Naive thymus-derived CD8-positive, alpha-beta T cell (primary cell): Measurements from ENCODE around the gene RNF126. TPM values are rescaled to one million over a fixed set of nuclear protein-coding genes. Genes with fewer than 3 reads are reported as not detected.
"Not testable (repeated sequence)": the region's sequence is repeated elsewhere in the genome, so short reads cannot be mapped to it uniquely, and the experiment has no call there.

ENCODE experiments used
- ATAC-seq, 2 donors: fragments of 150-1000 bp; cut with Tn5 transposase in 1 of 2; sonication (Bioruptor Pico), chemical (Tn5 transposase) in 1 of 2; 1 replicate in 1 of 2; 2 replicates in 1 of 2; pipeline ENCODE4 v1.10.0; 2021; ENCODE audit warnings: mild to moderate bottlenecking in 2 of 2, moderate library complexity in 2 of 2
- POLR2A ChIA-PET: fragments of 350-600 bp; sonication (Branson Sonifier 250); formaldehyde crosslinking; loops from one replicate; lab custom pipeline; 2021; ENCODE audit warnings: antibody characterized with exemption; lab: Charles Lee
- DNase-seq, 10 donors: peaks; one replicate each; pipeline versions ENCODE4 v3.0.0 to v3.0.0-alpha.2; 2020 to 2022
- H3K27ac Mint-ChIP-seq, 10 donors: one replicate each; pipeline ENCODE4 v1.8.0; 2020 to 2022; ENCODE audit warnings: mild to moderate bottlenecking in 10 of 10, mixed read lengths in 10 of 10, moderate library complexity in 4 of 10, inconsistent platforms in 1 of 10
- H3K27me3 Mint-ChIP-seq, 5 donors: one replicate each; pipeline ENCODE4 v1.8.0; 2021 to 2022; ENCODE audit warnings: mixed read lengths in 5 of 5
- H3K36me3 Mint-ChIP-seq, 3 donors: one replicate each; pipeline ENCODE4 v1.8.0; 2020 to 2022; ENCODE audit warnings: mixed read lengths in 3 of 3, mild to moderate bottlenecking in 2 of 3, inconsistent platforms in 1 of 3
- H3K4me1 Mint-ChIP-seq, 4 donors: one replicate each; pipeline ENCODE4 v1.8.0; 2021 to 2022; ENCODE audit warnings: mixed read lengths in 4 of 4
- H3K4me3 Mint-ChIP-seq, 10 donors: one replicate each; pipeline ENCODE4 v1.8.0; 2020 to 2022; ENCODE audit warnings: mild to moderate bottlenecking in 10 of 10, mixed read lengths in 10 of 10, moderate library complexity in 6 of 10, inconsistent platforms in 1 of 10
- H3K9me3 Mint-ChIP-seq, 9 donors: one replicate each; pipeline ENCODE4 v1.8.0; 2020 to 2022; ENCODE audit warnings: mixed read lengths in 9 of 9, mild to moderate bottlenecking in 3 of 9, inconsistent platforms in 1 of 9, moderate library complexity in 1 of 9
- polyA plus RNA-seq, 3 donors: library from polyadenylated mRNA; unstranded; fragments of 300-500 nt; fragmentation: Illumina TruSeq; gene quantifications; one replicate each; pipeline ENCODE4 v1.2.3, GENCODE V29; 2021
- total RNA-seq, 8 experiments: library from RNA in 2 of 8; stranded (reverse) in 2 of 8; gene quantifications; one replicate each; pipeline ENCODE4 v1.2.3 and lab custom pipeline; 2021 to 2026

RNF126 gene
- total RNA-seq (100 to 1,000 TPM; 122 to 125 TPM), polyA plus RNA-seq (10 to 100 TPM; 56.2 to 70.7 (median 61.0) TPM), total RNA-seq (lab: John Stamatoyannopoulos, UW) (41.8 to 93.9 (median 67.4) reads per million in 6 experiments)

- Mint-ChIP-seq H3K27ac (peak within 1 kb of the TSS; percentile 90 to 98 (median 97)), H3K36me3 (peaks cover 0 to 7% (median 0%) of the 10 kb centered on the region in 3 donors), H3K9me3 (no peaks in the 10 kb centered on the region), H3K27me3 (no peaks in the 10 kb centered on the region), H3K4me3 (peak within 1 kb of the TSS; percentile 96 to 99 (median 97)), H3K4me1 (peaks cover 17 to 46% (median 40%) of the 10 kb centered on the region in 4 donors)
- DNase-seq (peak; percentile 82 to 96 (median 90)), ATAC-seq (peak; percentile 35 to 47)
- POLR2A ChIA-PET = interaction anchor here (0.6 to 2.9 kb wide), 19 partner anchors 12 to 153 kb away, joined by 3 to 19 read pairs (median 4); partner anchors contain the start of genes POLRMT and PTBP1
Measured at GRCh38 chr19:662962-663681, at the start of gene RNF126. TSS of gene RNF126 (minus strand) at chr19:663214. CDS start at chr19:663121, 93 bp downstream.

- peaks cover 0 to 7% (median 1%) of the 10 kb centered on the region in 4 donors for H3K4me1 Mint-ChIP-seq
- peaks cover 2 to 7% (median 7%) of the 10 kb centered on the region in 3 donors for H3K36me3 Mint-ChIP-seq
- no peak for DNase-seq
- POLR2A ChIA-PET = no interaction called here
- H3K27ac Mint-ChIP-seq = no peak overlapping the region
- peak overlapping the region in 3 of 10 donors; percentile 33 to 55 (median 45) for H3K4me3 Mint-ChIP-seq
- no peak for ATAC-seq
- peaks cover 0 to 11% (median 5%) of the 10 kb centered on the region in 9 donors for H3K9me3 Mint-ChIP-seq
- H3K27me3 Mint-ChIP-seq = peaks cover 8 to 46% (median 15%) of the 10 kb centered on the region in 5 donors
Measured at GRCh38 chr19:711254-711653, 48.2 kb upstream of the RNF126 start.

GRCh38 chr19:710767-711166 lies 47.8 kb upstream of the RNF126 start:
- Mint-ChIP-seq H3K27ac (no peak overlapping the region), H3K4me3 (peak overlapping the region in 1 of 10 donors; percentile 32)

GRCh38 chr19:709965-710571 lies 47.1 kb upstream of the RNF126 start:
- H3K27me3 Mint-ChIP-seq = peaks cover 7 to 39% (median 13%) of the 10 kb centered on the region in 5 donors
- DNase-seq (no peak), ATAC-seq (no peak)
- no peak overlapping the region for H3K27ac Mint-ChIP-seq
- POLR2A ChIA-PET = no interaction called here
- no peak overlapping the region for H3K4me3 Mint-ChIP-seq
- peaks cover 0 to 9% (median 1%) of the 10 kb centered on the region in 4 donors for H3K4me1 Mint-ChIP-seq
- peaks cover 0 to 3% (median 0%) of the 10 kb centered on the region in 9 donors for H3K9me3 Mint-ChIP-seq
- peaks cover 0 to 2% (median 0%) of the 10 kb centered on the region in 3 donors for H3K36me3 Mint-ChIP-seq

More at GRCh38 chr19:710767-711166, 47.8 kb upstream of the RNF126 start:
- peaks cover 0 to 7% (median 1%) of the 10 kb centered on the region in 4 donors for H3K4me1 Mint-ChIP-seq
- peaks cover 0 to 10% (median 5%) of the 10 kb centered on the region in 9 donors for H3K9me3 Mint-ChIP-seq
- POLR2A ChIA-PET = no interaction called here
- peaks cover 2 to 6% (median 6%) of the 10 kb centered on the region in 3 donors for H3K36me3 Mint-ChIP-seq
- ATAC-seq = no peak
- no peak for DNase-seq
- H3K27me3 Mint-ChIP-seq = peaks cover 8 to 45% (median 15%) of the 10 kb centered on the region in 5 donors

GRCh38 chr19:709196-709964 lies 46.4 kb upstream of the RNF126 start:
- Mint-ChIP-seq H3K27me3 (peaks cover 7 to 39% (median 12%) of the 10 kb centered on the region in 5 donors), H3K36me3 (peaks cover 0 to 2% (median 0%) of the 10 kb centered on the region in 3 donors), H3K27ac (no peak overlapping the region), H3K4me1 (peaks cover 0 to 12% (median 2%) of the 10 kb centered on the region in 4 donors), H3K9me3 (peaks cover 0 to 3% (median 0%) of the 10 kb centered on the region in 9 donors), H3K4me3 (no peak overlapping the region)
- DNase-seq (no peak), ATAC-seq (no peak)
- POLR2A ChIA-PET = no interaction called here

- H3K27me3 Mint-ChIP-seq = peaks cover 7 to 39% (median 12%) of the 10 kb centered on the region in 5 donors
- peaks cover 0 to 3% (median 0%) of the 10 kb centered on the region in 9 donors for H3K9me3 Mint-ChIP-seq
- peak within 1 kb of the TSS in 7 of 10 donors; percentile 16 to 72 (median 41) for H3K4me3 Mint-ChIP-seq
- no peak for ATAC-seq
- H3K4me1 Mint-ChIP-seq = peaks cover 0 to 16% (median 7%) of the 10 kb centered on the region in 4 donors
- H3K36me3 Mint-ChIP-seq = peaks cover 0 to 2% (median 0%) of the 10 kb centered on the region in 3 donors
- POLR2A ChIA-PET = interaction anchor here (0.6 kb wide), 1 partner anchor 214 kb away, joined by 4 read pairs; no protein-coding TSS in a partner anchor
- peak within 1 kb of the TSS in 1 of 10 donors; percentile 24 for H3K27ac Mint-ChIP-seq
- peak in 2 of 10 donors; percentile 4 to 42 for DNase-seq
Measured at GRCh38 chr19:708154-709143, 45.4 kb upstream of the RNF126 start, which contains the start of gene PALM. TSS of gene PALM (plus strand) at chr19:708935. CDS start at chr19:709147, 212 bp downstream.

- DNase-seq (no peak), ATAC-seq (no peak)
- H3K36me3 Mint-ChIP-seq = peaks cover 0 to 2% (median 0%) of the 10 kb centered on the region in 3 donors
- H3K27ac Mint-ChIP-seq = peak overlapping the region in 1 of 10 donors; percentile 83
- peaks cover 4 to 23% (median 15%) of the 10 kb centered on the region in 4 donors for H3K4me1 Mint-ChIP-seq
- H3K9me3 Mint-ChIP-seq = peaks cover 0 to 7% (median 0%) of the 10 kb centered on the region in 9 donors
- peaks cover 4 to 37% (median 17%) of the 10 kb centered on the region in 5 donors for H3K27me3 Mint-ChIP-seq
- peak overlapping the region in 3 of 10 donors; percentile 19 to 54 (median 36) for H3K4me3 Mint-ChIP-seq
- POLR2A ChIA-PET = no interaction called here
Measured at GRCh38 chr19:704447-704741, 41.4 kb upstream of the RNF126 start.

- Mint-ChIP-seq H3K9me3 (peaks cover 0 to 7% (median 0%) of the 10 kb centered on the region in 9 donors), H3K27ac (peak overlapping the region in 2 of 10 donors; percentile 19 to 33), H3K27me3 (peaks cover 4 to 42% (median 17%) of the 10 kb centered on the region in 5 donors), H3K36me3 (peaks cover 0 to 2% (median 0%) of the 10 kb centered on the region in 3 donors), H3K4me3 (peak overlapping the region in 7 of 10 donors; percentile 14 to 54 (median 50)), H3K4me1 (peaks cover 4 to 23% (median 15%) of the 10 kb centered on the region in 4 donors)
- POLR2A ChIA-PET = interaction anchor here (0.8 to 1.1 kb wide), 2 partner anchors 23 to 41 kb away, joined by 4 read pairs; partner anchors contain the start of gene RNF126
- ATAC-seq (peak; percentile 69 to 78), DNase-seq (peak; percentile 44 to 79 (median 64))
Measured at GRCh38 chr19:703651-704446, 40.8 kb upstream of the RNF126 start.

GRCh38 chr19:703329-703650 lies 40.3 kb upstream of the RNF126 start:
- Mint-ChIP-seq H3K9me3 (peaks cover 0 to 7% (median 0%) of the 10 kb centered on the region in 9 donors), H3K27me3 (peaks cover 4 to 46% (median 17%) of the 10 kb centered on the region in 5 donors), H3K4me3 (peak overlapping the region in 7 of 10 donors; percentile 40 to 65 (median 50)), H3K4me1 (peaks cover 4 to 23% (median 15%) of the 10 kb centered on the region in 4 donors), H3K36me3 (peaks cover 0 to 2% (median 0%) of the 10 kb centered on the region in 3 donors), H3K27ac (peak overlapping the region in 2 of 10 donors; percentile 19 to 84)
- ATAC-seq = peak; percentile 3 to 20
- DNase-seq = no peak
- POLR2A ChIA-PET = interaction anchor here (0.8 to 1.1 kb wide), 2 partner anchors 22 to 40 kb away, joined by 4 read pairs; partner anchors contain the start of gene RNF126

GRCh38 chr19:702847-703246 lies 39.8 kb upstream of the RNF126 start:
- DNase-seq, ATAC-seq, H3K9me3 Mint-ChIP-seq, H3K36me3 Mint-ChIP-seq: not testable (repeated sequence)
- peaks cover 4 to 19% (median 15%) of the 10 kb centered on the region in 4 donors for H3K4me1 Mint-ChIP-seq
- peak overlapping the region in 1 of 10 donors; percentile 4 for H3K27ac Mint-ChIP-seq
- POLR2A ChIA-PET = interaction anchor here (0.8 to 1.1 kb wide), 2 partner anchors 22 to 40 kb away, joined by 4 read pairs; partner anchors contain the start of gene RNF126
- peaks cover 3 to 47% (median 13%) of the 10 kb centered on the region in 5 donors for H3K27me3 Mint-ChIP-seq
- H3K4me3 Mint-ChIP-seq = peak overlapping the region in 7 of 10 donors; percentile 3 to 54 (median 45)
